NB4 (cell line): ENCODE results near the gene PARD3.
"Not testable (repeated sequence)": the region's sequence is repeated elsewhere in the genome, so short reads cannot be mapped to it uniquely, and the experiment has no call there.

Source experiments
- DNase-seq: peaks from one replicate; pipeline ENCODE4 v3.0.0; 2010; ENCODE audit warnings: low read depth
- H3K4me3 ChIP-seq: one replicate; pipeline ENCODE4 v1.5.1; 2011; ENCODE audit warnings: mild to moderate bottlenecking, low read depth, low read length, moderate library complexity
- CTCF ChIP-seq: IDR thresholded peaks from one replicate; pipeline ENCODE4 v1.5.1; 2012; ENCODE audit warnings: low read depth, low read length
- MAX ChIP-seq: IDR thresholded peaks from 2 replicates; pipeline ENCODE4 v1.6.1; 2011; ENCODE audit warnings: low read depth, low read length
- MYC ChIP-seq: IDR thresholded peaks from 2 replicates; pipeline ENCODE4 v1.6.1; 2011; ENCODE audit warnings: low read depth, low read length
- POLR2A ChIP-seq: IDR thresholded peaks from 2 replicates; pipeline ENCODE4 v1.6.1; 2011; ENCODE audit warnings: mild to moderate bottlenecking; ENCODE audit not compliant: insufficient read length; ENCODE audit errors: extremely low read depth

PARD3 gene

GRCh38 chr10:34702093-34702937, 112.8 kb downstream of the PARD3 start:
- TF ChIP-seq POLR2A (no peak), CTCF (no peak), MYC (no peak), MAX (no peak)
- H3K4me3 ChIP-seq, result no peak overlapping the region
- no peak for DNase-seq

GRCh38 chr10:34701194-34701593, 113.9 kb downstream of the PARD3 start:
- H3K4me3 ChIP-seq, result no peak overlapping the region
- no peak for TF ChIP-seq POLR2A
- TF ChIP-seq CTCF, result no peak
- TF ChIP-seq MYC, result no peak
- no peak for TF ChIP-seq MAX
- no peak for DNase-seq

- DNase-seq, H3K4me3 ChIP-seq: not testable (repeated sequence)
Measured at GRCh38 chr10:34700752-34701151, 114.3 kb downstream of the PARD3 start.

GRCh38 chr10:34699904-34700517, 115.1 kb downstream of the PARD3 start:
- no peak for DNase-seq
- no peak overlapping the region for H3K4me3 ChIP-seq
- TF ChIP-seq POLR2A, result no peak
- no peak for TF ChIP-seq MAX
- TF ChIP-seq MYC, result no peak
- no peak for TF ChIP-seq CTCF

- no peak for TF ChIP-seq POLR2A
- no peak for TF ChIP-seq MYC
- no peak for TF ChIP-seq CTCF
- TF ChIP-seq MAX, result no peak
- no peak for DNase-seq
Measured at GRCh38 chr10:34698979-34699378, 116.1 kb downstream of the PARD3 start.

GRCh38 chr10:34698248-34698831, 116.8 kb downstream of the PARD3 start:
- H3K4me3 ChIP-seq, result no peak overlapping the region
- DNase-seq, result no peak
- TF ChIP-seq MAX (no peak), MYC (no peak), CTCF (no peak), POLR2A (no peak)

More at GRCh38 chr10:34698979-34699378, 116.1 kb downstream of the PARD3 start:
- H3K4me3 ChIP-seq, result no peak overlapping the region
